Endothelial cell of umbilical vein (primary cell): ENCODE data around the gene PRRT1. TPM values are rescaled to one million over a fixed set of nuclear protein-coding genes. Genes with fewer than 3 reads are reported as not detected.

Source experiments
- BruUV-seq: library from RNA; stranded (reverse); fragments of 400-500 nt; replicated peaks from 2 replicates; lab custom pipeline; 2021; lab: Mats Ljungman, UMichigan
- CTCF ChIA-PET: fragments of 300-600, 350-600 bp; sonication (Branson Sonifier 250); formaldehyde crosslinking; loops from one replicate; lab custom pipeline; 2021; ENCODE audit warnings: antibody characterized with exemption, inconsistent platforms; lab: Charles Lee
- POLR2A ChIA-PET: fragments of 300-600, 350-600 bp; sonication (Branson Sonifier 250); formaldehyde crosslinking; loops from one replicate; lab custom pipeline; 2021; ENCODE audit warnings: antibody characterized with exemption, inconsistent platforms; lab: Charles Lee
- DNase-seq: peaks from one replicate; pipeline ENCODE4 v3.0.0-alpha.2; 2011; ENCODE audit warnings: low read depth, low spot score
- FAIRE-seq: peaks from 2 replicates; lab custom pipeline; 2011; peaks lifted over from hg19 to GRCh38; lab: Jason Lieb, UNC
- H2AFZ ChIP-seq: 2 replicates; pipeline ENCODE4 v1.6.0; 2012; ENCODE audit warnings: low read depth, low read length, control low read depth, inconsistent platforms
- H3K27ac ChIP-seq: 2 replicates; pipeline ENCODE4 v1.5.1; 2011; ENCODE audit warnings: low read depth, mild to moderate bottlenecking, control low read depth, low read length, moderate library complexity; ENCODE audit not compliant: insufficient read depth
- H3K27me3 ChIP-seq, 2 experiments: 2 replicates each; pipeline versions ENCODE4 v1.6.0 to v1.6.1; 2011; ENCODE audit warnings: low read length in 2 of 2, mixed read lengths in 1 of 2; ENCODE audit not compliant: control insufficient read depth in 2 of 2, insufficient read depth in 2 of 2
- H3K36me3 ChIP-seq, 2 experiments: 2 replicates in 1 of 2; 3 replicates in 1 of 2; pipeline ENCODE4 v1.5.1; 2011; ENCODE audit warnings: low read length in 2 of 2, mild to moderate bottlenecking in 1 of 2, moderate library complexity in 1 of 2; ENCODE audit not compliant: control insufficient read depth in 2 of 2, insufficient read depth in 2 of 2; ENCODE audit errors: extremely low read depth in 1 of 2
- H3K4me1 ChIP-seq: 3 replicates; pipeline ENCODE4 v1.5.1; 2011; ENCODE audit warnings: mild to moderate bottlenecking, low read length; ENCODE audit not compliant: control insufficient read depth, insufficient read depth; ENCODE audit errors: extremely low read depth
- H3K4me2 ChIP-seq: 2 replicates; pipeline ENCODE4 v1.6.1; 2011; ENCODE audit warnings: low read length, control low read depth, mixed read lengths; ENCODE audit not compliant: insufficient read depth
- H3K4me3 ChIP-seq, 3 experiments: fragments of 200-600 bp in 1 of 3; sonication (generic), shearing (Covaris generic) in 1 of 3; replicated peaks in 1 of 3; 2 replicates each; pipeline ENCODE4 v1.5.1; 2011 to 2016; ENCODE audit warnings: control low read depth in 3 of 3, low read length in 3 of 3, mild to moderate bottlenecking in 2 of 3, inconsistent platforms in 1 of 3, low read depth in 1 of 3, moderate library complexity in 1 of 3; ENCODE audit not compliant: insufficient read depth in 1 of 3
- H3K79me2 ChIP-seq: 2 replicates; pipeline ENCODE4 v1.6.0; 2012; ENCODE audit warnings: low read length, inconsistent platforms; ENCODE audit not compliant: control insufficient read depth, insufficient read depth
- H3K9ac ChIP-seq: replicated peaks from 2 replicates; pipeline ENCODE3; 2011; ENCODE audit warnings: low read length, control low read depth; ENCODE audit not compliant: insufficient read depth; ENCODE audit errors: extremely low read depth
- H3K9me1 ChIP-seq: replicated peaks from 3 replicates; pipeline ENCODE4 v1.6.0; 2011; ENCODE audit warnings: mild to moderate bottlenecking, low read length; ENCODE audit not compliant: control insufficient read depth, insufficient read depth; ENCODE audit errors: extremely low read depth
- H3K9me3 ChIP-seq: replicated peaks from 2 replicates; pipeline ENCODE4 v1.5.1; 2012; ENCODE audit warnings: low read length, inconsistent platforms; ENCODE audit not compliant: control insufficient read depth, insufficient read depth
- H4K20me1 ChIP-seq: replicated peaks from 2 replicates; pipeline ENCODE3; 2011; ENCODE audit warnings: mild to moderate bottlenecking, low read length; ENCODE audit not compliant: control insufficient read depth, insufficient read depth; ENCODE audit errors: extremely low read depth
- CTCF ChIP-seq, 2 donors: IDR thresholded peaks; 1 replicate in 1 of 2; 2 replicates in 1 of 2; pipeline ENCODE4 v1.5.1; 2011; ENCODE audit warnings: low read length in 2 of 2, mild to moderate bottlenecking in 2 of 2, moderate library complexity in 2 of 2, control low read depth in 1 of 2, inconsistent platforms in 1 of 2, low read depth in 1 of 2; ENCODE audit not compliant: insufficient read depth in 1 of 2; ENCODE audit errors: extremely low read depth in 1 of 2
- POLR2AphosphoS5 ChIP-seq: IDR thresholded peaks from 2 replicates; pipeline ENCODE4 v1.6.1; 2012; ENCODE audit warnings: low read depth, mild to moderate bottlenecking, control low read depth, low read length, moderate library complexity; ENCODE audit not compliant: insufficient read depth
- dilution Hi-C: fragments of 300-500 bp; cut with MboI; formaldehyde crosslinking; loops from one replicate; pipeline ENCODE4 v1.15.0; 2019; ENCODE audit warnings: low sequenced_read_pairs; ENCODE audit not compliant: extremely low pct_ligation_motif_present
- intact Hi-C: fragments of 100-400 bp; cut with micrococcal nuclease; formaldehyde crosslinking; loops from one replicate; pipeline ENCODE4 v1.10.0; 2022
- polyA plus RNA-seq, 4 experiments: library from polyadenylated mRNA; depleted of rRNA in 3 of 4; stranded (reverse) in 3 of 4; unstranded in 1 of 4; fragments of >200 nt; gene quantifications; 2 replicates each; pipeline versions ENCODE4 v1.2.1 to v1.2.3, GENCODE V29; 2011 to 2012; ENCODE audit warnings: missing spikeins in 1 of 4
- total RNA-seq: library from RNA; stranded (reverse); gene quantifications from 2 replicates; pipeline ENCODE4 v1.2.3, GENCODE V29; 2021

PRRT1 gene
- total and polyA plus RNA-seq, 2 donors (not counting 3 experiments of a cell fraction or from before 2014, with no cell fraction given): 0.55 to 1.3 TPM

- dilution Hi-C loops: no loop called here
- peak within 1 kb of the TSS; percentile 56 to 67 (median 66) for H3K4me3 ChIP-seq
- CTCF ChIA-PET: interaction anchor here (0.7 to 2.9 kb wide), 6 partner anchors 10 to 48 kb away, joined by 3 to 15 read pairs (median 4); partner anchors contain the start of genes FKBPL, GPSM3 and PBX2
Measured at GRCh38 chr6:32177788-32178546, 26.2 kb upstream of the PRRT1 start, which contains the start of gene RNF5. Gene RNF5 (plus strand): TSS chr6:32178405. CDS start chr6:32178512, 107 bp downstream.

More at GRCh38 chr6:32177788-32178546, 26.2 kb upstream of the PRRT1 start, which contains the start of gene RNF5:
- BruUV-seq: no TSS peak
- Histone ChIP-seq H3K9me3 (no peaks in the 10 kb centered on the region), H3K4me1 (peaks cover 30% of the 10 kb centered on the region), H3K4me2 (peak within 1 kb of the TSS; percentile 83), H3K79me2 (peaks cover 21% of the 10 kb centered on the region), H3K9ac (peak within 1 kb of the TSS; percentile 86), H4K20me1 (no peaks in the 10 kb centered on the region), H3K27me3 (no peaks in the 10 kb centered on the region), H3K27ac (peak within 1 kb of the TSS; percentile 83), H3K9me1 (no peaks in the 10 kb centered on the region), H2AFZ (peak within 1 kb of the TSS; percentile 56), H3K36me3 (peaks cover 3 to 17% of the 10 kb centered on the region in 2 experiments)
- peak; percentile 100 for DNase-seq
- peak; percentile 19 for TF ChIP-seq POLR2AphosphoS5
- no peak for TF ChIP-seq CTCF (IDR thresholded peaks at IDR 0.05; ENCODE audit: extremely low read depth in 1 of 2, insufficient read depth in 1 of 2, low read depth in 1 of 2, low read length in 2 of 2)
- peak; percentile 100 for FAIRE-seq
- POLR2A ChIA-PET: interaction anchor here (1.2 to 1.7 kb wide), 3 partner anchors 12 to 19 kb away, joined by 4 to 9 read pairs (median 5); partner anchors contain the start of gene PBX2
- intact Hi-C loops: loop anchor here (1.0 to 5.0 kb wide), 4 partner anchors 12 to 794 kb away; partner anchors contain the start of genes NELFE, PBX2 and SKIC2
